Measurements from ENCODE around the gene USH1G.

Gene USH1G

GRCh38 chr17:74946641-74947040, 23.6 kb upstream of the USH1G start:
- Histone ChIP-seq H3K36me3 (ENCODE audit: insufficient read depth, low read length) (no peaks in the 10 kb centered on the region), H3F3A (ENCODE audit: insufficient read depth, low read length) (no peaks in the 10 kb centered on the region), H2AFZ (ENCODE audit: low read length) (no peak overlapping the region), H3K9ac (ENCODE audit: low read length) (no peak overlapping the region), H3K79me2 (ENCODE audit: insufficient read depth, low read length) (no peaks in the 10 kb centered on the region), H3K9me3 (ENCODE audit: low read length) (no peaks in the 10 kb centered on the region), H3K4me3 (ENCODE audit: low read depth, low read length, poor library complexity, severe bottlenecking) (no peak overlapping the region), H3K4me2 (ENCODE audit: low read length) (no peak overlapping the region), H4K20me1 (ENCODE audit: insufficient read depth, low read length) (no peaks in the 10 kb centered on the region), H3K4me1 (ENCODE audit: insufficient read depth, low read length, severe bottlenecking) (no peaks in the 10 kb centered on the region), H3K27me3 (ENCODE audit: insufficient read depth, low read length) (peaks cover 6% of the 10 kb centered on the region; the same call in 1 of the 2 replicates), H3K9me2 (ENCODE audit: low read depth, low read length) (no peaks in the 10 kb centered on the region), H3K27ac (ENCODE audit: low read depth, low read length, poor library complexity, severe bottlenecking) (no peak overlapping the region)
- TF ChIP-seq CTCF (IDR thresholded peaks at IDR 0.05; ENCODE audit: low read length), result no peak
- no peak for TF ChIP-seq EZH2 (IDR thresholded peaks at IDR 0.05; ENCODE audit: borderline replicate concordance, low read length)

- no peak overlapping the region for H3K4me3 ChIP-seq (ENCODE audit: low read depth, low read length, poor library complexity, severe bottlenecking)
- H2AFZ ChIP-seq (ENCODE audit: low read length), result no peak overlapping the region
Measured at GRCh38 chr17:74945543-74945942, 22.5 kb upstream of the USH1G start.

GRCh38 chr17:74943808-74944522, 20.9 kb upstream of the USH1G start:
- Histone ChIP-seq H3K9me2 (ENCODE audit: low read depth, low read length) (no peaks in the 10 kb centered on the region), H4K20me1 (ENCODE audit: insufficient read depth, low read length) (no peaks in the 10 kb centered on the region), H3K4me2 (ENCODE audit: low read length) (no peak overlapping the region), H3K4me1 (ENCODE audit: insufficient read depth, low read length, severe bottlenecking) (no peaks in the 10 kb centered on the region), H3K4me3 (ENCODE audit: low read depth, low read length, poor library complexity, severe bottlenecking) (no peak overlapping the region), H3K27me3 (ENCODE audit: insufficient read depth, low read length) (peaks cover 11% of the 10 kb centered on the region; the same call in 1 of the 2 replicates), H2AFZ (ENCODE audit: low read length) (no peak overlapping the region), H3K36me3 (ENCODE audit: insufficient read depth, low read length) (no peaks in the 10 kb centered on the region), H3K9ac (ENCODE audit: low read length) (no peak overlapping the region), H3F3A (ENCODE audit: insufficient read depth, low read length) (no peaks in the 10 kb centered on the region), H3K9me3 (ENCODE audit: low read length) (no peaks in the 10 kb centered on the region), H3K27ac (ENCODE audit: low read depth, low read length, poor library complexity, severe bottlenecking) (no peak overlapping the region), H3K79me2 (ENCODE audit: insufficient read depth, low read length) (no peaks in the 10 kb centered on the region)
- TF ChIP-seq EZH2 (IDR thresholded peaks at IDR 0.05; ENCODE audit: borderline replicate concordance, low read length) (no peak), CTCF (IDR thresholded peaks at IDR 0.05; ENCODE audit: low read length) (no peak)

More at GRCh38 chr17:74945543-74945942, 22.5 kb upstream of the USH1G start:
- Histone ChIP-seq H3K4me1 (ENCODE audit: insufficient read depth, low read length, severe bottlenecking) (no peaks in the 10 kb centered on the region), H3K4me2 (ENCODE audit: low read length) (no peak overlapping the region), H3K9me2 (ENCODE audit: low read depth, low read length) (no peaks in the 10 kb centered on the region), H3K27me3 (ENCODE audit: insufficient read depth, low read length) (peaks cover 9% of the 10 kb centered on the region; the same call in 1 of the 2 replicates), H3F3A (ENCODE audit: insufficient read depth, low read length) (no peaks in the 10 kb centered on the region), H3K79me2 (ENCODE audit: insufficient read depth, low read length) (no peaks in the 10 kb centered on the region), H3K27ac (ENCODE audit: low read depth, low read length, poor library complexity, severe bottlenecking) (no peak overlapping the region), H3K9me3 (ENCODE audit: low read length) (no peaks in the 10 kb centered on the region), H3K36me3 (ENCODE audit: insufficient read depth, low read length) (no peaks in the 10 kb centered on the region), H3K9ac (ENCODE audit: low read length) (no peak overlapping the region), H4K20me1 (ENCODE audit: insufficient read depth, low read length) (no peaks in the 10 kb centered on the region)
- TF ChIP-seq EZH2 (IDR thresholded peaks at IDR 0.05; ENCODE audit: borderline replicate concordance, low read length) (no peak), CTCF (IDR thresholded peaks at IDR 0.05; ENCODE audit: low read length) (no peak)

All from OCI-LY1 (cell line).